GM19043 (cell line): ENCODE measurements around the gene HIPK1.

Experiments used
- ATAC-seq: cut with Tn5 transposase; IDR thresholded peaks from one replicate; pipeline ENCODE4 v1.9.1; 2021; ENCODE audit warnings: low read depth; ENCODE audit not compliant: unreplicated experiment

Gene HIPK1

GRCh38 chr1:113928941-113929749, at the start of gene HIPK1:
Gene HIPK1 (plus strand): TSS chr1:113929324.
- ATAC-seq = peak; percentile 52

GRCh38 chr1:113879739-113880038, 49.4 kb upstream of the HIPK1 start:
- ATAC-seq = no peak

GRCh38 chr1:113881661-113882060, 47.5 kb upstream of the HIPK1 start:
- no peak for ATAC-seq

GRCh38 chr1:113886417-113887401, 42.4 kb upstream of the HIPK1 start:
- ATAC-seq = no peak

GRCh38 chr1:113887402-113888175, 41.5 kb upstream of the HIPK1 start, which contains the start of gene BCL2L15:
Gene BCL2L15 (minus strand): TSS chr1:113887581. CDS start chr1:113887375, 206 bp downstream.
- no peak for ATAC-seq

- ATAC-seq = no peak
These were observed 38.3 kb upstream of the HIPK1 start for GRCh38 chr1:113890816-113891215.

GRCh38 chr1:113891631-113892220, 37.4 kb upstream of the HIPK1 start:
- ATAC-seq = no peak

GRCh38 chr1:113893267-113893666, 35.9 kb upstream of the HIPK1 start:
- ATAC-seq = no peak

- no peak for ATAC-seq
These were observed 34.0 kb upstream of the HIPK1 start for GRCh38 chr1:113895098-113895497.

GRCh38 chr1:113895961-113896360, 33.2 kb upstream of the HIPK1 start:
- no peak for ATAC-seq

- ATAC-seq = no peak
These were observed 30.8 kb upstream of the HIPK1 start for GRCh38 chr1:113898241-113898814.

GRCh38 chr1:113899111-113899510, 30.0 kb upstream of the HIPK1 start:
- ATAC-seq = no peak

- ATAC-seq = no peak
These were observed 27.9 kb upstream of the HIPK1 start for GRCh38 chr1:113901191-113901590.

GRCh38 chr1:113903501-113904292, 25.4 kb upstream of the HIPK1 start:
- no peak for ATAC-seq

GRCh38 chr1:113904293-113904673, 24.8 kb upstream of the HIPK1 start:
- peak; percentile 20 for ATAC-seq

- peak; percentile 86 for ATAC-seq
These were observed 24.3 kb upstream of the HIPK1 start, which contains the start of the genes AP4B1 and DCLRE1B for GRCh38 chr1:113904674-113905434. Gene AP4B1 (minus strand): TSS chr1:113904799. CDS start chr1:113904717, 82 bp downstream. Gene DCLRE1B (plus strand): TSS chr1:113905326. CDS start chr1:113905587, 261 bp downstream.

GRCh38 chr1:113905435-113905861, 23.7 kb upstream of the HIPK1 start:
- ATAC-seq = no peak
